ENCODE data around the gene KLK14.

- TF ChIP-seq YY1 (IDR thresholded peaks at IDR 0.05; ENCODE audit: extremely low read depth, insufficient replicate concordance, low read depth, low read length) (no peak), POLR2AphosphoS5 (IDR thresholded peaks at IDR 0.05; ENCODE audit: low read depth, low read length) (no peak), EZH2 (IDR thresholded peaks at IDR 0.05) (no peak), POLR2A (IDR thresholded peaks at IDR 0.05; ENCODE audit: borderline replicate concordance, extremely low read depth, insufficient read depth, insufficient read length) (no peak), ZNF274 (IDR thresholded peaks at IDR 0.05; ENCODE audit: low read depth, low read length) (no peak), JUND (IDR thresholded peaks at IDR 0.05) (no peak), ELF1 (IDR thresholded peaks at IDR 0.05; ENCODE audit: borderline replicate concordance, low read depth) (no peak)
- TF ChIP-seq, protein P1, sequence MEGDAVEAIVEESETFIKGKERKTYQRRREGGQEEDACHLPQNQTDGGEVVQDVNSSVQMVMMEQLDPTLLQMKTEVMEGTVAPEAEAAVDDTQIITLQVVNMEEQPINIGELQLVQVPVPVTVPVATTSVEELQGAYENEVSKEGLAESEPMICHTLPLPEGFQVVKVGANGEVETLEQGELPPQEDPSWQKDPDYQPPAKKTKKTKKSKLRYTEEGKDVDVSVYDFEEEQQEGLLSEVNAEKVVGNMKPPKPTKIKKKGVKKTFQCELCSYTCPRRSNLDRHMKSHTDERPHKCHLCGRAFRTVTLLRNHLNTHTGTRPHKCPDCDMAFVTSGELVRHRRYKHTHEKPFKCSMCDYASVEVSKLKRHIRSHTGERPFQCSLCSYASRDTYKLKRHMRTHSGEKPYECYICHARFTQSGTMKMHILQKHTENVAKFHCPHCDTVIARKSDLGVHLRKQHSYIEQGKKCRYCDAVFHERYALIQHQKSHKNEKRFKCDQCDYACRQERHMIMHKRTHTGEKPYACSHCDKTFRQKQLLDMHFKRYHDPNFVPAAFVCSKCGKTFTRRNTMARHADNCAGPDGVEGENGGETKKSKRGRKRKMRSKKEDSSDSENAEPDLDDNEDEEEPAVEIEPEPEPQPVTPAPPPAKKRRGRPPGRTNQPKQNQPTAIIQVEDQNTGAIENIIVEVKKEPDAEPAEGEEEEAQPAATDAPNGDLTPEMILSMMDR (IDR thresholded peaks at IDR 0.05 in 2 of 3, conservative IDR thresholded peaks at IDR 0.05 in 1 of 3; ENCODE audit: borderline replicate concordance in 1 of 3, insufficient read depth in 1 of 3, low read depth in 2 of 3, low read length in 2 of 3) = no peak
Observed at GRCh38 chr19:51071095-51071405, 11.6 kb downstream of the KLK14 start.

Measured in HCT116 (cell line).